ENCODE results near the gene HOXD9. TPM values are rescaled to one million over a fixed set of nuclear protein-coding genes. Genes with fewer than 3 reads are reported as not detected.

The HOXD9 gene
- total RNA-seq, 4 donors from 2014 or later, result 3.8 to 78.1 (median 46.4) TPM

DNA sequence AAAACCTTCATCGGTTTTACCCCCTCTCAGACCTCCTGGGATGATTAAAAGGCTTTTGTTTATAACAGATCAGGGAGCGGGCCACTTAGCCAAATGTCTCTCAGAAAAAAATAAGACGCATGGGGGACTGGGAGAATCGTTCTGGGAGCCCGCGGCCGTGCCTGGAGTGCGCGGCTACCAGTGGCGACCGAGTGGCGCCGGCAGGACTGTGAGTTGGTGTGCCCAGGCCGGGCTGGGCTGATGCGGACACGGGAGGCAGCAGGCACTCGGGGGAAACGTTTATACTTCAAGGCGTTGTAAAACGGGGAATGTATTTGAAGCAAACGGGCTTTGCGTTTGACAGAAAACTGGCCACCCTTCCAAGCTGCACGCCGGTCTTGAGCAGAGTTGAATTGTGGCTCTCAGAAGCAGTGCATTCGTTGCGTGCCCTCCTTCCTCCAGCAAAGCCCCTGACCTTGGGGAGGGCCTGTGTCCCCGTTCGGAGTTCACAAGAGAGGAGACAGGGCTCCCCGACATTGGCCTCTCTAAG is 10.6 kb upstream of the HOXD9 start:
- Histone ChIP-seq H3K4me3 (peak overlapping the region; percentile 36 to 51), H3K9me3 (no peaks in the 10 kb centered on the region), H3K27ac (peak overlapping the region; percentile 98 to 99), H3K4me1 (peaks cover 0 to 2% of the 10 kb centered on the region in 2 donors), H3K36me3 (no peaks in the 10 kb centered on the region), H3K27me3 (peaks cover 0 to 3% of the 10 kb centered on the region in 2 donors)
- no peak for TF ChIP-seq POLR2A (IDR thresholded peaks at IDR 0.05)
- TF ChIP-seq, protein P1, sequence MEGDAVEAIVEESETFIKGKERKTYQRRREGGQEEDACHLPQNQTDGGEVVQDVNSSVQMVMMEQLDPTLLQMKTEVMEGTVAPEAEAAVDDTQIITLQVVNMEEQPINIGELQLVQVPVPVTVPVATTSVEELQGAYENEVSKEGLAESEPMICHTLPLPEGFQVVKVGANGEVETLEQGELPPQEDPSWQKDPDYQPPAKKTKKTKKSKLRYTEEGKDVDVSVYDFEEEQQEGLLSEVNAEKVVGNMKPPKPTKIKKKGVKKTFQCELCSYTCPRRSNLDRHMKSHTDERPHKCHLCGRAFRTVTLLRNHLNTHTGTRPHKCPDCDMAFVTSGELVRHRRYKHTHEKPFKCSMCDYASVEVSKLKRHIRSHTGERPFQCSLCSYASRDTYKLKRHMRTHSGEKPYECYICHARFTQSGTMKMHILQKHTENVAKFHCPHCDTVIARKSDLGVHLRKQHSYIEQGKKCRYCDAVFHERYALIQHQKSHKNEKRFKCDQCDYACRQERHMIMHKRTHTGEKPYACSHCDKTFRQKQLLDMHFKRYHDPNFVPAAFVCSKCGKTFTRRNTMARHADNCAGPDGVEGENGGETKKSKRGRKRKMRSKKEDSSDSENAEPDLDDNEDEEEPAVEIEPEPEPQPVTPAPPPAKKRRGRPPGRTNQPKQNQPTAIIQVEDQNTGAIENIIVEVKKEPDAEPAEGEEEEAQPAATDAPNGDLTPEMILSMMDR (IDR thresholded peaks at IDR 0.05), result no peak
- DNase-seq, result no peak
- intact Hi-C loops (cut with DNase I; ENCODE audit: low total_unique reads), result no loop called here

DNA sequence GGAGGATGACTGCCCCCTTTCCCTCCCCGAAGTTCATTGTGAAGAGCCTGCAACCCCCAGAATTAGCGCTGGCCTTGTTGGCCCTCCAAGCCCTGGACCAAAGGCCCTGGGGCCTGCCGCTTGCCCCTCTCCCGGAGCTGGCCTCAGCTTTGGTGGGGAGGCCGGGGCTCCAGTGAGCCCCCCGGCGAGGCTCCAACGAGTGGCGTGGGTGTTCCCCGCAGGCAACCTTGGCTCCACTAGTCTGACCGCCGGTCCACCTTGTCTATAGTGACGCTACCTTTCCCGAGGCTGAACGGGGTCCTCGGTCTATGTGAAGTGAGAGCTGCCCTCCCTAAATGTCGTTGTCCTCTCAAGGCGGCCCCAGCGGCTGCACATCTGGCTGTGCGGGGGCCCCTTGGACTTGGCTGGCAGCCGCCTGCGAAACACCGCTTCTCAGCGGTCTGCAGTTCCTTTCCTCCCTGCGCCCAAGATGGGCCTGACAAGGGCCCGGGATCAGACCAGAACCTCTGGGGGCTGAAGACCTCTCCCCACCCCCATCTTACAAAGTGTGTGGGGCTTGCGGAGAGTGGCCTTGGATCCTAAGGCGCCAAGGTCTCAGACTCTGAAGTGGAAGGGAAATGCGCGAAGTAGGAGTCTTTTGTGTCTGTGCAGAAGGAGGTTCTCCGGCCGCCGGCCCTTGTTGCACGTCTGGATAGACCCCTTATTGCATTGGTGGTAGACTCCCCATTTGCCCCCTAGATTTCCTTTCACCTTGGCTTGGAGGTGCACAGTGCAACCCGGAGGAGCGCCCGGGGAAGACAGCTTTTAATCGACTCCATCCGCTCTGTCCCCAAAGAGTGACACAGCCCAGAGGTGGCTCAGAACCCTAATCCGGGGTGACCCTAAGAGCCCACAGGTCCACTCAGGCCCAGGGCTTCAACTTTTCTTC is 9.9 kb upstream of the HOXD9 start:
- H3K27ac ChIP-seq, result peak overlapping the region; percentile 98 to 99
- H3K27me3 ChIP-seq, result peaks cover 0 to 3% of the 10 kb centered on the region in 2 donors
- intact Hi-C loops (cut with DNase I; ENCODE audit: low total_unique reads), result no loop called here
- TF ChIP-seq POLR2A (IDR thresholded peaks at IDR 0.05), result no peak
- TF ChIP-seq, protein P1 (IDR thresholded peaks at IDR 0.05), result no peak
- no peaks in the 10 kb centered on the region for H3K9me3 ChIP-seq
- no peaks in the 10 kb centered on the region for H3K36me3 ChIP-seq
- DNase-seq, result no peak
- H3K4me3 ChIP-seq, result peak overlapping the region; percentile 36 to 51
- no peaks in the 10 kb centered on the region for H3K4me1 ChIP-seq

DNA sequence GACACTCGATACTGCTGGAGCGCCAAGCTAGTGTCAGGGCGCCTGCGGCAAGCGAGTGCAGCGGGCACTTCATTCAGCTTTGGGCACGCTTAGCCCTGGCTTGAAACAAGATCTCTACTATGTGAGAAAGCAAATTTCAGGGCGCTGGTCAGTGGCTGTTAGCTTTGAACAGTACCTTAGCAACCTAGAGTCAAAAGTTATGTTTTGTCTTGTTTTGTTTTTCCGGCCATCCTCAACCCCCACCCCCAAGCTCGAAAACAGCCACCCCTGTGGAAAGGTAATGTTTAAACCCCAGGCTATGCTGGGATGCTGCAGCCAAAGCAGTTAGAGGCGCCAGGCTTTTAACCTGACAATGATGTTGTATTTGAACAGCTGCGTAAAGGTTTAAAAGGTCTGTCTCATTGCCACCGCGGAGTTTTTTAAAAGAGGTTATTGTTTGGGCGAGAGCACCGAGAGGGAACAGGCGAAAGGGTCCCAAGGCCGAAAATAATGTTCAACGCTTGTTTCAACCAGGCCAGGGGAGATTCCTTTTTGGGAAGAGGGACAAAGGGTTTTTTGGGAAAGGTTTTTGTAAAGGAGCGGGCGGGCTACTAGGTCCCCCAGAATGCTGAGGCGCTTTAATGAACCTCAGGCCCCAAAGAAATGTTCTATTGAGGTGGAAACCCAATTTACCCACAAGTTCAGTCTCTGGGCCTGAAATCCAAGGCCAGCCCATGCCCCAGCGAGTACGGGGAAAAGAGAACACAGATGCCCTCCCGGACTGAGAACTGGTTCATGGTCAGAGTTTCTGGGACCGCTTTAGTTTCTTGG is 8.2 kb upstream of the HOXD9 start:
- Histone ChIP-seq H3K4me3 (peak overlapping the region; percentile 43 to 51), H3K9me3 (no peaks in the 10 kb centered on the region), H3K27me3 (no peaks in the 10 kb centered on the region), H3K36me3 (no peaks in the 10 kb centered on the region), H3K4me1 (no peaks in the 10 kb centered on the region), H3K27ac (peak overlapping the region; percentile 98 to 99)
- TF ChIP-seq POLR2A (IDR thresholded peaks at IDR 0.05), result no peak
- TF ChIP-seq, protein P1 (IDR thresholded peaks at IDR 0.05), result no peak
- intact Hi-C loops (cut with DNase I; ENCODE audit: low total_unique reads), result no loop called here
- no peak for DNase-seq

DNA sequence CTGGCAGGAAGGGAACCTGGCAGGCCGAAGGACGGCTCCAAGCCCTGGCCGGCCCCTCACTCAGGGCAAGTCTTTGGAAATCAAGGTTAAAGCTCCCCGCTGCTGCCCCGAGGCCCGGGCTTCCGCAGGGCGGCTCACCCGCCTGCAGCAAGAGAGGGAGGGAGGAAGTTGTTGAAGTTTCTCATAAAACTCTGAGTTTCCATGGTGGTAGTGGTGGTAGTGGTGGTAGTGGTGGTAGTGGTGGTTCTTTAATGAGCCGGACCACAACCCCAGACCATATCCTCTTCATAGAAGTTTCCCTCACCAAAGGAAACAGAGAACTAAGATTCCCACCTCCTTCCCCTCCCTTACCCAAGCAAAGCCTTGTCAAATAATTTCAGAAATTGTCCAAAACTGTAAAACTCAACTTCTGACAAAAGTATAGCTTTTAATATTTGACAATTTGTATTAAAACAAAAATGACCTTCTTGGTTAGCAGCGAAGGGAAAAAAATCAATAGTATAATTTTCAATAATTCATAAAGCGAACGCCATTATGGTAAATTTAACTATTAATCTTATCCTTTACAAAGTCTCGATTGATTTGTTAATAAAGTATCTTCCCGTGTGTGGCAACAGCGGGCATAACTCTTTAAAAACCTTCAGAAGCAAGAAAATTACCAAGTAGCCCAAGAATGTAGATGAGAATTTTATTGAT is 7.4 kb upstream of the HOXD9 start:
- Histone ChIP-seq H3K27me3 (no peaks in the 10 kb centered on the region), H3K9me3 (no peaks in the 10 kb centered on the region), H3K36me3 (no peaks in the 10 kb centered on the region), H3K4me1 (no peaks in the 10 kb centered on the region), H3K4me3 (peak overlapping the region; percentile 43 to 51), H3K27ac (peak overlapping the region; percentile 98 to 99)
- intact Hi-C loops (cut with DNase I; ENCODE audit: low total_unique reads), result no loop called here
- no peak for DNase-seq
- TF ChIP-seq, protein P1 (IDR thresholded peaks at IDR 0.05), result no peak
- no peak for TF ChIP-seq POLR2A (IDR thresholded peaks at IDR 0.05)
